K562 (cell line): Measurements from ENCODE around the gene SLC16A4. TPM values are rescaled to one million over a fixed set of nuclear protein-coding genes. Genes with fewer than 3 reads are reported as not detected.

Source experiments
- BRF1 ChIP-seq: IDR thresholded peaks from 3 replicates; pipeline ENCODE4 v1.6.1; 2011; ENCODE audit warnings: borderline replicate concordance, mild to moderate bottlenecking; ENCODE audit not compliant: insufficient read length; ENCODE audit errors: extremely low read depth
- CBFA2T3 ChIP-seq: fragments of 450-650 bp; IDR thresholded peaks from 2 replicates; pipeline ENCODE4 v1.6.1; 2017
- E2F3 ChIP-seq: fragments of 250-450 bp; sonication (Bioruptor Pico); IDR thresholded peaks from 2 replicates; pipeline ENCODE4 v1.4.0; 2020; ENCODE audit warnings: mild to moderate bottlenecking
- FOXO4 ChIP-seq: fragments of 450-650 bp; formaldehyde crosslinking; IDR thresholded peaks from 2 replicates; pipeline ENCODE4 v1.4.0; 2020; ENCODE audit warnings: mild to moderate bottlenecking, moderate library complexity
- ILK ChIP-seq: fragments of 450-650 bp; IDR thresholded peaks from 2 replicates; pipeline ENCODE4 v1.6.1; 2016; ENCODE audit warnings: missing genetic modification characterization, low read depth, mild to moderate bottlenecking, missing compliant biosample characterization, moderate library complexity, borderline replicate concordance
- MCM5 ChIP-seq: fragments of 450-650 bp; IDR thresholded peaks from 2 replicates; pipeline ENCODE4 v1.6.1; 2016; ENCODE audit warnings: low read depth
- MTF1 ChIP-seq: fragments of 250-450 bp; sonication (Bioruptor Pico); IDR thresholded peaks from 2 replicates; pipeline ENCODE4 v1.9.0; 2021; ENCODE audit warnings: moderate library complexity, mild to moderate bottlenecking, inconsistent platforms, borderline replicate concordance
- NCOA6 ChIP-seq: fragments of 450-650 bp; IDR thresholded peaks from 2 replicates; pipeline ENCODE4 v1.6.1; 2017; ENCODE audit warnings: mild to moderate bottlenecking
- NR2C1 ChIP-seq, 2 experiments: fragments of 450-650 bp; IDR thresholded peaks; 2 replicates each; pipeline ENCODE4 v1.6.1; 2017; ENCODE audit warnings: mild to moderate bottlenecking in 2 of 2, antibody characterized with exemption in 1 of 2, inconsistent platforms in 1 of 2, missing compliant biosample characterization in 1 of 2, missing genetic modification characterization in 1 of 2
- POLR2AphosphoS2 ChIP-seq: IDR thresholded peaks from 2 replicates; pipeline ENCODE4 v1.6.1; 2012; ENCODE audit warnings: low read length, improper control_type of control experiment
- RBFOX2 ChIP-seq: fragments of 200-400 bp; formaldehyde crosslinking; IDR thresholded peaks from 2 replicates; pipeline ENCODE4 v1.6.1; 2017; ENCODE audit warnings: low read depth, mild to moderate bottlenecking, low read length, moderate library complexity
- RFX5 ChIP-seq: IDR thresholded peaks from 2 replicates; pipeline ENCODE4 v1.6.1; 2011; ENCODE audit warnings: low read depth, mild to moderate bottlenecking, improper control_type of control experiment, low read length
- RNF2 ChIP-seq: sonication (generic); IDR thresholded peaks from 2 replicates; pipeline ENCODE4 v1.6.1; 2016
- SREBF2 ChIP-seq: sonication (generic); formaldehyde crosslinking; IDR thresholded peaks from 2 replicates; pipeline ENCODE4 v1.4.0; 2020; ENCODE audit warnings: mild to moderate bottlenecking, missing genetic modification reagents
- ZNF282 ChIP-seq: sonication (generic); formaldehyde crosslinking; IDR thresholded peaks from 2 replicates; pipeline ENCODE4 v1.8.1; 2023; ENCODE audit warnings: missing genetic modification reagents
- ZNF639 ChIP-seq, 2 experiments: fragments of 200-800 bp in 1 of 2; sonication (Bioruptor generic) in 1 of 2; sonication (generic) in 1 of 2; formaldehyde crosslinking in 1 of 2; IDR thresholded peaks in 1 of 2; conservative IDR thresholded peaks in 1 of 2; 2 replicates each; pipeline versions ENCODE4 v1.5.0 to v1.6.1; 2016 to 2020; ENCODE audit warnings: missing compliant biosample characterization in 1 of 2, missing genetic modification characterization in 1 of 2, missing genetic modification reagents in 1 of 2
- polyA plus RNA-seq, 8 experiments: library from polyadenylated mRNA; depleted of rRNA in 4 of 8; stranded (reverse) in 5 of 8; unstranded in 3 of 8; fragments of >200 nt; fragmentation: Nextera tagmentation in 2 of 8; fragmentation: Illumina TruSeq in 1 of 8; extraction: Ambion mirVana in 2 of 8; extraction: Trizol in 1 of 8; gene quantifications; 2 replicates each; pipeline versions ENCODE4 v1.2.1 to v1.2.3, GENCODE V29; 2011 to 2014; ENCODE audit warnings: inconsistent platforms in 1 of 8, missing spikeins in 1 of 8
- total RNA-seq, 7 experiments: library from RNA; depleted of rRNA in 6 of 7; stranded (reverse); fragments of >200 nt in 6 of 7; fragmentation: Illumina TruSeq in 2 of 7; extraction: Trizol in 2 of 7; gene quantifications; 2 replicates each; pipeline versions ENCODE4 v1.2.1 to v1.2.3, GENCODE V29; 2011 to 2021; ENCODE audit warnings: low replicate concordance in 1 of 7

Gene SLC16A4
- total and polyA plus RNA-seq, 9 of the 15 experiments (the other 6 are each of a cell fraction or from before 2014, with no cell fraction given) = 0.04 to 0.31 (median 0.18) TPM; not detected in 1

- TF ChIP-seq ZNF639 (CRISPR knock-in tag; conservative IDR thresholded peaks at IDR 0.05 in 1 of 2, IDR thresholded peaks at IDR 0.05 in 1 of 2) (peak in 1 of 2 experiments; percentile 67; a peak in 1 of 4 replicates), ZNF282 (CRISPR knock-in tag) (no peak), ILK (tag) (no peak), RNF2 (no peak), CBFA2T3 (no peak), SREBF2 (no peak), NR2C1 (IDR thresholded peaks at IDR 0.05) (no peak), NR2C1 (tag; IDR thresholded peaks at IDR 0.05) (no peak; the same call in 1 of the 2 replicates), RFX5 (no peak), E2F3 (CRISPR knock-in tag) (no peak; the same call in 1 of the 2 replicates), MCM5 (no peak), MTF1 (CRISPR knock-in tag) (no peak), NCOA6 (no peak), FOXO4 (CRISPR knock-in tag) (no peak), BRF1 (no peak), POLR2AphosphoS2 (no peak; the same call in 1 of the 2 replicates), RBFOX2 (peak; percentile 95)
Observed at GRCh38 chr1:110339407-110340206, 51.2 kb downstream of the SLC16A4 start (continued).
